ENCODE results near the gene TUBA4A. TPM values are rescaled to one million over a fixed set of nuclear protein-coding genes. Genes with fewer than 3 reads are reported as not detected.

Gene TUBA4A
- total RNA-seq: 100 to 1,000 TPM in 1 of 4 donors, 10 to 100 TPM in 3; 47.1 to 109 (median 55.0) TPM
- polyA plus RNA-seq: 10 to 100 TPM; 74.4 to 95.4 (median 76.9) TPM

- H3K9me3 ChIP-seq: no peaks in the 10 kb centered on the region
- peaks cover 0 to 16% (median 0%) of the 10 kb centered on the region in 4 donors for H3K36me3 ChIP-seq
- H3K4me1 ChIP-seq: peaks cover 0 to 52% (median 45%) of the 10 kb centered on the region in 4 donors
- DNase-seq: peak; percentile 94
- H3K4me3 ChIP-seq: peak within 1 kb of the TSS; percentile 56 to 74 (median 60)
- H3K27ac ChIP-seq: peak within 1 kb of the TSS; percentile 79 to 87 (median 84)
- intact Hi-C loops (cut with DNase I): loop anchor here (2.0 to 5.0 kb wide), 4 partner anchors 25 to 77 kb away; partner anchors contain the start of genes ABCB6, CNPPD1 and DNAJB2
- 0% methylated on average over 76 of the region's 76 CpGs for WGBS, 2 donors
- TF ChIP-seq POLR2A (IDR thresholded peaks at IDR 0.05) (peak; percentile 87 to 96), CTCF (IDR thresholded peaks at IDR 0.05) (peak in 1 of 4 experiments; percentile 28), POLR2AphosphoS5 (IDR thresholded peaks at IDR 0.05) (peak; percentile 96 to 99 (median 98)), EP300 (IDR thresholded peaks at IDR 0.05) (no peak)
- no peaks in the 10 kb centered on the region for H3K27me3 ChIP-seq
Observed at GRCh38 chr2:219253753-219254589, at the start of gene TUBA4A. Gene TUBA4A, minus strand, starts transcription at chr2:219253918. Its CDS starts 60 bp downstream, at chr2:219253858.

- H3K4me3 ChIP-seq: no peak overlapping the region
- no peak for DNase-seq
- H3K4me1 ChIP-seq: no peaks in the 10 kb centered on the region
- intact Hi-C loops (cut with DNase I): loop anchor here (5.0 kb wide), 1 partner anchor 35 kb away; no protein-coding TSS in a partner anchor
- H3K36me3 ChIP-seq: no peaks in the 10 kb centered on the region
- peaks cover 0 to 39% (median 8%) of the 10 kb centered on the region in 3 donors for H3K27me3 ChIP-seq
- H3K27ac ChIP-seq: no peak overlapping the region
- H3K9me3 ChIP-seq: no peaks in the 10 kb centered on the region
- no peak for TF ChIP-seq CTCF (IDR thresholded peaks at IDR 0.05)
- TF ChIP-seq EP300 (IDR thresholded peaks at IDR 0.05): no peak
- TF ChIP-seq POLR2AphosphoS5 (IDR thresholded peaks at IDR 0.05): no peak
- WGBS, 2 donors: 54 to 69% methylated on average over 11 of the region's 11 CpGs
Observed at GRCh38 chr2:219302412-219302968, 48.8 kb upstream of the TUBA4A start.

- no peak overlapping the region for H3K27ac ChIP-seq
- 66 to 69% methylated on average over 5 of the region's 5 CpGs for whole genome bisulfite sequencing, 2 donors
- no peak overlapping the region for H3K4me3 ChIP-seq
- TF ChIP-seq CTCF (IDR thresholded peaks at IDR 0.05) (no peak), POLR2AphosphoS5 (IDR thresholded peaks at IDR 0.05) (no peak), EP300 (IDR thresholded peaks at IDR 0.05) (no peak), POLR2A (IDR thresholded peaks at IDR 0.05) (no peak)
- DNase-seq: no peak
- no peaks in the 10 kb centered on the region for H3K9me3 ChIP-seq
- peaks cover 0 to 21% (median 6%) of the 10 kb centered on the region in 3 donors for H3K27me3 ChIP-seq
- peaks cover 0 to 4% (median 3%) of the 10 kb centered on the region in 4 donors for H3K4me1 ChIP-seq
- intact Hi-C loops (cut with DNase I): loop anchor here (5.0 kb wide), 1 partner anchor 33 kb away; no protein-coding TSS in a partner anchor
- no peaks in the 10 kb centered on the region for H3K36me3 ChIP-seq
Observed at GRCh38 chr2:219300022-219300421, 46.3 kb upstream of the TUBA4A start.

GRCh38 chr2:219299372-219299760, 45.6 kb upstream of the TUBA4A start:
- peak; percentile 50 for DNase-seq
- no peak overlapping the region for H3K4me3 ChIP-seq
- WGBS, 2 donors: 77 to 81% methylated on average over 6 of the region's 6 CpGs
- no peak overlapping the region for H3K27ac ChIP-seq
- H3K27me3 ChIP-seq: peaks cover 0 to 21% (median 6%) of the 10 kb centered on the region in 3 donors
- H3K9me3 ChIP-seq: no peaks in the 10 kb centered on the region
- intact Hi-C loops (cut with DNase I): loop anchor here (5.0 to 10.0 kb wide), 3 partner anchors 122 to 245 kb away; partner anchors contain the start of genes CHPF, CNPPD1, RETREG2 and TMEM198
- H3K4me1 ChIP-seq: peaks cover 0 to 9% (median 7%) of the 10 kb centered on the region in 4 donors
- no peaks in the 10 kb centered on the region for H3K36me3 ChIP-seq
- TF ChIP-seq EP300 (IDR thresholded peaks at IDR 0.05) (no peak), POLR2AphosphoS5 (IDR thresholded peaks at IDR 0.05) (no peak), CTCF (IDR thresholded peaks at IDR 0.05) (no peak), POLR2A (IDR thresholded peaks at IDR 0.05) (no peak)
